ENCODE measurements around the gene PDE4D. TPM values are rescaled to one million over a fixed set of nuclear protein-coding genes. Genes with fewer than 3 reads are reported as not detected.

Gene PDE4D
- 12.5 and 24.8 TPM in 2 replicates for total RNA-seq

GRCh38 chr5:59893429-59894227 is at the start of gene PDE4D:
Gene PDE4D (minus strand): TSS chr5:59893726.

Data from regular cardiac myocyte (primary cell).